Caki2 (cell line): ENCODE results near the gene FRRS1. TPM values are rescaled to one million over a fixed set of nuclear protein-coding genes. Genes with fewer than 3 reads are reported as not detected.
"Not testable (repeated sequence)": the region's sequence is repeated elsewhere in the genome, so short reads cannot be mapped to it uniquely, and the experiment has no call there.

Source experiments
- DNase-seq: peaks from one replicate; pipeline ENCODE4 v3.0.0-alpha.2; 2015; ENCODE audit warnings: low read depth
- in situ Hi-C: cut with HindIII; loops from 2 replicates; pipeline ENCODE4 v1.10.0; 2016; ENCODE audit warnings: low sequenced_read_pairs, low pct_unique_long_range_greater_than_20kb, mixed read lengths
- total RNA-seq: library from RNA; depleted of rRNA; stranded (reverse); fragments of >200 nt; shearing (Covaris generic); gene quantifications from 2 replicates; pipeline ENCODE4 v1.2.3, GENCODE V29; 2014; ENCODE audit warnings: low replicate concordance

The FRRS1 gene
- total RNA-seq, 1 experiment from 2014 or later, result 7.2 TPM

GRCh38 chr1:99772809-99773208, 6.4 kb upstream of the FRRS1 start:
- in situ Hi-C loops, result no loop called here
- DNase-seq, result no peak

GRCh38 chr1:99771513-99771918, 5.1 kb upstream of the FRRS1 start:
- DNase-seq, result no peak
- in situ Hi-C loops, result no loop called here

DNA sequence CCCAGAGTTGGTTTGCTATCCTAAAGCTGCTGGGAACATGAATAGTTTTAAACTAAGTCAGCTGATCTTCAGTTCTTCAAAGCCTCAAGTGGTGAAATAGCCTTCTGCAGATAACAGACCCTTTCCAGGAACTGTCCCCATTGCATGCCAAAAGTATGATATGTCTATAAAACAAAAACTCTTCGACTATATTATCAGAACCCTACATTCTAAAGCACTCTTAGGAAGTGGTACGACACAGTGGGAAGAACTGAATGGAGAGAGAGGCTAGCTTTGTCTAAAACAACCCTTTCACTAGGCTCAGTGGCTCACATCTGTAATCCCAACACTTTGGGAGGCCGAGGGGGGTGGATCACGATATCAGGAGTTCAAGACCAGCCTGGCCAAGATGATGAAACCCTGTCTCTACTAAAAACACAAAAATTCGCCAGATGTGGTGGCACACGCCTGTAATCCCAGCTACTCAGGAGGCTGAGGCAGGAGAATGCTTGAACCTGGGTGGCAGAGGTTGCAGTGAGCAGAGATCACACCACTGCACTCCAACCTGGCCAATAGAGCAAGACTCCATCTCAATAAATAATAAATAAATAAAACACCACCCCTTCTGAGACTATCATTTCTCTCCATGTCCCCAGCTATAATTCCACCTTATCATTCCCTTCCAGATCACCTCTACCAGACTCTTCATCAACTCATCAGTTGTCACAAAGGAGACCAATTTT, 2.2 kb upstream of the FRRS1 start:
- DNase-seq, result no peak
- in situ Hi-C loops, result no loop called here

GRCh38 chr1:99768104-99768503, 1.7 kb upstream of the FRRS1 start:
- DNase-seq, result no peak
- in situ Hi-C loops, result no loop called here

- no peak for DNase-seq
- in situ Hi-C loops, result no loop called here
These were observed 1.5 kb downstream of the FRRS1 start for GRCh38 chr1:99764909-99765308.

GRCh38 chr1:99764439-99764838, 2.0 kb downstream of the FRRS1 start:
- in situ Hi-C loops, result no loop called here
- DNase-seq, result no peak

- in situ Hi-C loops, result no loop called here
- no peak for DNase-seq
These were observed 2.5 kb downstream of the FRRS1 start for GRCh38 chr1:99763956-99764355.

- in situ Hi-C loops, result no loop called here
- DNase-seq, result no peak
These were observed 4.7 kb downstream of the FRRS1 start for GRCh38 chr1:99761774-99762173.

DNA sequence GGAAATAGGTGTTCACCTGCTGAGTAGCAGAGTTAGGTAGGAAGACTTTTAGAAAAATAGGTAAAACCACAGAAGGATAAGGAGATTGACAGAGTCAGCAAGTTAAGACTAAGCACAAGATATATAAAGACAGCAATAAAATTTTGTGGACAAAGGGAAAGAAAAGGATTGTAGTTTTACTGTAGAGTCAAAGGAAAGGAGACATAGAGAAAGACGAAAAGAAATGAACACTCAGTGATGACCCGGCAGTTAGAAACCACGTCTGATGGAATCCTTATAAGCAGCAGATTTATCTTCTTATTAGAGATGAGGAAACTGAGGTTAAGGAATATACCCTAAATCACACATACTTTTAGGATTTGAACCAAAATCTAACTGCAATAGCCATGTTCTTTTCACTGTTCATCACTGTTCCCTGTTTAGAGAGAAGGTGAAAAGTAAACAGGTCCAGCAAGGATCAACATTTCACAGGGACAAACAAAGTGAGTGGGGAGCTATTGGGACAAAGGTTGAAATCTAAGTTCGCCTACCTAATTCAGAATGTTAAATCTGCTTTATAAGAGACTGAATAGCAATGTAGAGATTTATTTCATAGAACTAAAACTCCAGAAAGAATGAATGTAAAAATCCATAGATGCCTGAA, 6.8 kb downstream of the FRRS1 start:
- DNase-seq, result no peak
- in situ Hi-C loops, result no loop called here

DNA sequence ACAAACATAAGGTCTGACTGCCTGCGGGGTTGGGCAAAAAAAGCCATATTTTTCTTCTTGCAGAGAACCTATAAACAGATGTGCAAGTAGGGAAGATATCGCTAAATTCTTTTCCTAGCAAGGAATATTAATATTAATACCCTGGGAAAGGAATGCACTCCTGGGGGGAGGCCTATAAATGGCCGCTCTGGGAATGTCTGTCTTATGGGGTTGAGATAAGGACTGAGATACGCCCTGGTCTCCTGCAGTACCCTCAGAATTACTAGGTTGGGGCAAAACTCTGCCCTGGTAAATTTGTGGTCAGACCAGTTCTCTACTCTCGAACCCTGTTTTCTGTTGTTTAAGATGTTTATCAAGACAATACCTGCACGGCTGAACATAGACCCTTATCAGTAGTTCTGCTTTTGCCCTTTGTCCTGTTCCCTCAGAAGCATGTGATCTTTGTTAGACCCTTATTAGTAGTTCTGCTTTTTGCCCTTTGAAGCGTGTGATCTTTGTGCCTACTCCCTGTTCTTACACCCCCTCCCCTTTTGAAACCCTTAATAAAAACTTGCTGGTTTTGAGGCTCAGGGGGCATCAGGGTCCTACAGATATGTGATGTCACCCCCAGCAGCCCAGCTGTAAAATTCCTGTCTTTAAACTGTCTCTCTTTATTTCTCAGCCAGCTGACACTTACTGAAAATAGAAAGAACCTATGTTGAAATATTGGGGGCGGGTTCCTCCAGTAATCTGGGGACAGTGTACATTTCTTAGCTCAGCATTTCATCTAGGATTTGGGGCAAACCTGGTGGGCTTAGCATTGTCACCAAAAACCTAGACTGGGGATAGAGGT, 7.5 kb downstream of the FRRS1 start:
- in situ Hi-C loops, DNase-seq: not testable (repeated sequence)

DNA sequence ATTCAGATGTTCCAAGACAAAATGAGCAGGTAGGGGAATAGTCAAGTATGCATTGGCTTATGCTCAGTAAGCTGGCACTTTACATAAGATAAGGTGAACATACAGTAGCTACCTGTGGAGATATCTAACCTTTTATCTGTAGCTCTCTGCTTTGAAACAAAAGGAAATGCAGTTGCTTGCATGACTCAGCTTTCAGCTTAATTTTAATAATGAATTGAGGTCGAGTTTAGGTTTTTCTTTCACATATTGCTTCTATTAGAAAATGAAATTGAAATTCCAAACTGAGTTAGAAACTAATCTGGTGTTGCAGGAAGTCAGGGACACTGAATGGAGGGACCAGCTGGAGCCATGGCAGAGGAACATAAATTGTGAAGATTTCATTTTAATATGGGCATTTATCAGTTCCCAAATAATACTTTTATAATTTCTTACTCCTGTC, 8.3 kb downstream of the FRRS1 start:
- no peak for DNase-seq
- in situ Hi-C loops, result no loop called here

DNA sequence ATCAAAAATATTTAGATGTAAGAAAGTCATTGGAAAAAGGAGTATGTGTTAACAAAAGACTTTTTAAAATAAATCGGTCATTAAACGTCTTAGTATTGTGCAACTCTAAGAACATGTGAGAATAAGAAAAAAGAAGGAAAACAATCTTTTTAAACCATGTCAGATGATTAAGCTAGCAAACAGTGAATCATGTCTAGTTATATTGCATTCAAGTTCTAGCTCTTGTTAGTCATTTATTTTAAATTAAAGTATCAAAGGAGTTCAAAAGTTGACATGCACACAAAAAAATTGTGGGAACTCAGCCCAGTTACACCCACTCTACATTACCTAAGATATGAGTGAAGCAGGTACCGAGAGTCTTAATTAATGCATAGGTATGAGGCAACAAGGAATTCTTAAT, 9.8 kb downstream of the FRRS1 start:
- in situ Hi-C loops, result no loop called here
- DNase-seq, result no peak

GRCh38 chr1:99755664-99756063, 10.8 kb downstream of the FRRS1 start:
- in situ Hi-C loops, result no loop called here
- DNase-seq, result no peak

GRCh38 chr1:99754697-99755096, 11.7 kb downstream of the FRRS1 start:
- DNase-seq, result no peak

GRCh38 chr1:99754055-99754626, 12.3 kb downstream of the FRRS1 start:
- in situ Hi-C loops, result no loop called here
- no peak for DNase-seq

More at GRCh38 chr1:99754697-99755096, 11.7 kb downstream of the FRRS1 start:
- in situ Hi-C loops, result no loop called here

GRCh38 chr1:99751877-99752504, 14.4 kb downstream of the FRRS1 start:
- in situ Hi-C loops, result no loop called here
- DNase-seq, result no peak

GRCh38 chr1:99749504-99750347, 16.7 kb downstream of the FRRS1 start:
- no peak for DNase-seq
- in situ Hi-C loops, result no loop called here

DNA sequence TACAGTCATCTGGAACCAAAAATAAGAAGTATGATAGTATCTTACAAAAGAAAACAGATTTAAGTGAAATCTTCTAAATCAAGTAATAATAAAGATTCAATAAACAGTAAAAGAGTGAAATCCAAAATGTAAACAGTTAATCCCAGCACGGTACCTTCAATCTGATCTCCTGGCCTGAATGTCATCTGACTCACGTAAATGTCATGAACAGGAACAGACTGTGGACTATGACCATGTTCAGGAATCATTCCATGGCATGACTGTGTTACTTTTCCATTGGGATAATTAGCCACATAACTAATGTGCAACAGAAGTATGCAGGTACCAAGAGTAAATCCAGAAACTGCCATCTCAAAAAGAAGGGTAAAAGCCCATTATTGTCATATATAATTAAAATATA, 18.0 kb downstream of the FRRS1 start:
- in situ Hi-C loops, result no loop called here
- no peak for DNase-seq
